Activated naive CD8-positive, alpha-beta T cell treated with anti-CD3 and anti-CD28 coated beads for 36 hours (primary cell): ENCODE measurements around the gene CRMP1. TPM values are rescaled to one million over a fixed set of nuclear protein-coding genes. Genes with fewer than 3 reads are reported as not detected.
"Not testable (repeated sequence)": the region's sequence is repeated elsewhere in the genome, so short reads cannot be mapped to it uniquely, and the experiment has no call there.

Experiments used
- DNase-seq: peaks from one replicate; pipeline ENCODE4 v3.0.0; 2021
- H3K27ac Mint-ChIP-seq: one replicate; pipeline ENCODE4 v1.8.0; 2022; ENCODE audit warnings: mild to moderate bottlenecking, moderate library complexity, mixed read lengths
- H3K27me3 Mint-ChIP-seq: one replicate; pipeline ENCODE4 v1.8.0; 2022; ENCODE audit warnings: mild to moderate bottlenecking, mixed read lengths
- H3K36me3 Mint-ChIP-seq: one replicate; pipeline ENCODE4 v1.8.0; 2021; ENCODE audit warnings: mild to moderate bottlenecking, mixed read lengths
- H3K4me1 Mint-ChIP-seq: one replicate; pipeline ENCODE4 v1.8.0; 2021; ENCODE audit warnings: mixed read lengths
- H3K4me3 Mint-ChIP-seq: one replicate; pipeline ENCODE4 v1.8.0; 2022; ENCODE audit warnings: mild to moderate bottlenecking, moderate library complexity, mixed read lengths
- H3K9me3 Mint-ChIP-seq: one replicate; pipeline ENCODE4 v1.8.0; 2022; ENCODE audit warnings: mixed read lengths
- total RNA-seq, 2 experiments: library from RNA; stranded (reverse); gene quantifications; one replicate each; pipeline ENCODE4 v1.2.3, GENCODE V29; 2021

The CRMP1 gene
- total RNA-seq, 2 experiments from 2014 or later = not detected

DNA sequence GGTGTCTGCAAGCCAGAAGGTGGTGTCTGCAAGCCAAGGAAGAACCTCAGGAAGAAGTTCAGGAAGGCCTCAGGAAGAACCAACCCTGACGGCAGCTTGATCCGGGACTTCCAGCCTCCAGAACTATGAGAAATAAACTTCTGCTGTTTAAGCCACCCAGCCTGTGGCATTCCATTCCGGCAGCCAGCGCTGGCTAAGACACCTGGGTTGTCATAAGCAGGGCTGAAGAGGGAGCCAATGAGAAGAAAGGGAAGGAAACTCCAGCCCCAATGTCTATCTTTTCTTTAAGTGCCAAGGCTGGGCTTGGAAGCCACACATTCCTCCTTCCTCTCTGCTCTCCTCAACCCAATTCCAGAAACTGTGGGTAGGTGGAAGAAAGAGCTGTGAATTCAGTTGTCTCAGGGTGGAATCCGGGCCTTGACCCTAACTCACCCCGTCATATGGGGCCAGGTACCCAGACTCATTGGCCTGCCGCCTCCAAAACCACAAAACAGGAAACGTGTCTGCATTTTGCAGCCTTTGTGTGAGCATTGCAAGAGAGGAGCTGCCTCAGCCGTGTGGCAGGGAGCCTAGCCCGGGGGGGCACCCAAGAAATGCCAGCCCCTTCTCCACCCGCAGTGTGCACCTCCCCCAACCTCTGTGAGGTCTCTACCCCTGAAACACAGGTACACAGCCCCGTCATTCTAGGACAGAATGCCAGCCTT is 26.8 kb downstream of the CRMP1 start:
- peaks cover 36% of the 10 kb centered on the region for H3K27me3 Mint-ChIP-seq
- no peaks in the 10 kb centered on the region for H3K36me3 Mint-ChIP-seq
- peaks cover 26% of the 10 kb centered on the region for H3K4me1 Mint-ChIP-seq
- no peaks in the 10 kb centered on the region for H3K9me3 Mint-ChIP-seq
- no peak overlapping the region for H3K27ac Mint-ChIP-seq
- no peak overlapping the region for H3K4me3 Mint-ChIP-seq
- no peak for DNase-seq

DNA sequence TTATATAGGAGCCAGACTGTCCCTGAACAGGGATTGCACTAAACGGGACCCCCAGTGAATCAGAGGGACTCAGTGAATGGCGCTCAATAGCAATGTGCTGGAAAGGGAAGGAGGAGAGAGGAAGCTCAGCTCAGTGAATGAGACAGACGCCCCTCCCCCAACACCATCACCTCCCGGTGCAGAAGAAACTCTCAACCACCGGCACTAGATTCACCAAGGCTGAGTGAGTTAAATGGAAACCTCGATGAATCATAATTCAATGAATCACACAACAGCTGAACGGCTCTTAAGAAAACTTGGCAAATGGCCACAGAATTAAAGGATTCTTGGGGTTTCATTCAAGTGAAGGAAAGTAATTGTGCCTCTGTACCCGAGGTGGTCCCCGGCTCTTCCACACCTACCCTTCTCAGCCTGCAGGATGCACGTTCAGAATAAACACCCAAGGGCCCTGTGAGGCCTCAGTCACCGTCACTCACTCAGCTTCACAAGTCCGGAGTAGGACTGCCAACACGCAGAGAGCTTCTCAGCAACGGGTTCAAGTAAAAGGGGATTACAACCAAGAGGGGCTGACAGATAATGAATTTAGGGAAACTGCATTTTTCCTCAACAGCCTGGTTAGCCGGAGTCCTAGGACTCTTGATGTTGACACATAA is 29.3 kb downstream of the CRMP1 start:
- Mint-ChIP-seq H3K27me3 (peaks cover 21% of the 10 kb centered on the region), H3K4me3 (no peak overlapping the region), H3K36me3 (no peaks in the 10 kb centered on the region), H3K27ac (peak overlapping the region; percentile 16), H3K9me3 (no peaks in the 10 kb centered on the region), H3K4me1 (peaks cover 22% of the 10 kb centered on the region)
- peak; percentile 64 for DNase-seq

DNA sequence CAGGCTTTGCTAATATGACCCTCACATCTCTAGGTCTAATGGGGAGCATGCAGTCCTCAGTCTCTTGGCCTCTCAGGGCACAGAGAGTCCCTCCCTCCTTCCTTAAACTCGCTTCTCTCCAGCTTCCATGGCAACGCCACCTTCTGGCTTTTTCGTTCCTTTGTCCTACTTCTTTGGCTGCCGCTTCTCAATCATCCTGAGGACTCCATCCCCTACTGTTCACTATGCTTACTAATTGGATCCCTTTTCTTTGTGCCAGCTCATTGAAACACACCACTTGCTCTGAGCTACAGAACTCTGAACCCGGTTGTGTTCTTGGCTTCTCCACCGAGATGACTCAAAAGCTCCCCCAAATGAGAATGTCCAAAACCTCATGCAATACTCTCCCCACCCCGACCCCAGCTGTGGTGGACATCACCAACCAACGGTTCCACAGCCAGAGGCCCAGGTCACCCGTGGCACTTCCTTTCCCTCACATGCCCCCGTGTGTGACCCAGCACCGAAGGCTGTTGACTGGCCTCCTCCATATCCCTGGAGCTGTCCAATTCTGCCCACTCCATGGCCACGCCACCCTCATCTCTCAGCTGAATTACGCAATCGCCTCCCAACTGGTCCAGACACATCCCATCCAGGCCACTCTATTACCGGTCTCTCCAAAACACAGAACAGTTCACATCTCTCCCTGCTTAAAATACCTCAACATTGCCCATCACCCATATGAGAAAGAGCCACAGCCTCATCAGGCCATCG is 34.7 kb downstream of the CRMP1 start:
- H3K4me1 Mint-ChIP-seq = peaks cover 1% of the 10 kb centered on the region

DNA sequence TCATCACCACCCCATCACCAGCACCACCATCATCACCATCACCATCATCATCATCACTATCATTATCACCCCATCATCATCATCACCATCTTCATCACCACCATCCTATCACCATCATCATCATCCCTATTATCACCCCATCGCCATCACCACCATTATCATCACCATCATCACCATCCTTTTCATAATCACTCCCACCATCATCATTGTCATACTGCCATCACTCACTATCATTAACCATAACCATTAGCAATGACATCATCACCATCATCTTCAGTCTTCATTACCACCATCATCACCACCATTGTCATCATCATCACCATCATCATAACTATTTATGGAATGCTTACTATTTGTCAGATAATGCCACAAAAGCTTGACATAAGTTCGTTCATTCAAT is 35.7 kb downstream of the CRMP1 start:
- no peak for DNase-seq
- Mint-ChIP-seq H3K27ac (no peak overlapping the region), H3K4me3 (no peak overlapping the region), H3K9me3 (no peaks in the 10 kb centered on the region), H3K27me3 (no peaks in the 10 kb centered on the region), H3K4me1 (no peaks in the 10 kb centered on the region), H3K36me3 (no peaks in the 10 kb centered on the region)

More for the DNA sequence above, 34.7 kb downstream of the CRMP1 start:
- no peak for DNase-seq
- no peak overlapping the region for H3K27ac Mint-ChIP-seq
- H3K27me3 Mint-ChIP-seq = no peaks in the 10 kb centered on the region
- H3K4me3 Mint-ChIP-seq = no peak overlapping the region
- H3K36me3 Mint-ChIP-seq = no peaks in the 10 kb centered on the region
- no peaks in the 10 kb centered on the region for H3K9me3 Mint-ChIP-seq

DNA sequence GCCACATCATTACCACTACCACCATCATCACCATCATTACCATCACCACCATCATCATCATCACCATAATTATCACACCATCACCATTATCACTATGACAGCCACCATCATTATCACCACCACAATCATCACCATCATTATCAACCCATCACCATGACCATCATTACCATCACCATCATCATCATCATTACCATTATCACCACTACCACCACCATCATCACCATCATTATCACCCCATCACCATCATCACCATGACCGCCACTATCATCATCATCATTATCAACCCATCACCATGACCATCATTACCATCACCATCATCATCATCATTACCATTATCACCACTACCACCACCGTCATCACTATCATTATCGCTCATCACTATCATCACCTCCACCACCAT is 36.5 kb downstream of the CRMP1 start:
- not testable (repeated sequence) for DNase-seq, H3K36me3 Mint-ChIP-seq, H3K4me3 Mint-ChIP-seq, H3K9me3 Mint-ChIP-seq, H3K4me1 Mint-ChIP-seq, H3K27ac Mint-ChIP-seq, H3K27me3 Mint-ChIP-seq

DNA sequence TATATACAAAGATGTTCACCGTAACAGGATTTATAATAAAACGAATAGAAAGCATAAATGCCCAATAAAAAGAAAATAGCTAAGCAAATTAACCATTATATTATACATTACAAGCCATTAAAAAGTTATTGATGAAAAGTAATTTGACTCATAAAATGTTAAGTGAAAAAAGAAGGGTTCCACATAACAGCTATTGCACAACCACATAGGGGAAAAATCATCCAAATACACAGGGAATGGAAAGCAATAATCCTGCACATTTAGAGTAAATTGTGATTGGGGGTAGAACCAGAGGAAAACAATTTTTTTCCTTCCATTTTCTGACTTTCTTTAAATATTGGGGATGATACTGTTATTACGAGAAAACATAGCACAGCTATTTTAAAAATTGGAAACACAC is 38.0 kb downstream of the CRMP1 start:
- Mint-ChIP-seq H3K4me3 (no peak overlapping the region), H3K4me1 (no peaks in the 10 kb centered on the region), H3K9me3 (no peaks in the 10 kb centered on the region), H3K36me3 (no peaks in the 10 kb centered on the region), H3K27ac (no peak overlapping the region), H3K27me3 (peaks cover 14% of the 10 kb centered on the region)
- DNase-seq = no peak

DNA sequence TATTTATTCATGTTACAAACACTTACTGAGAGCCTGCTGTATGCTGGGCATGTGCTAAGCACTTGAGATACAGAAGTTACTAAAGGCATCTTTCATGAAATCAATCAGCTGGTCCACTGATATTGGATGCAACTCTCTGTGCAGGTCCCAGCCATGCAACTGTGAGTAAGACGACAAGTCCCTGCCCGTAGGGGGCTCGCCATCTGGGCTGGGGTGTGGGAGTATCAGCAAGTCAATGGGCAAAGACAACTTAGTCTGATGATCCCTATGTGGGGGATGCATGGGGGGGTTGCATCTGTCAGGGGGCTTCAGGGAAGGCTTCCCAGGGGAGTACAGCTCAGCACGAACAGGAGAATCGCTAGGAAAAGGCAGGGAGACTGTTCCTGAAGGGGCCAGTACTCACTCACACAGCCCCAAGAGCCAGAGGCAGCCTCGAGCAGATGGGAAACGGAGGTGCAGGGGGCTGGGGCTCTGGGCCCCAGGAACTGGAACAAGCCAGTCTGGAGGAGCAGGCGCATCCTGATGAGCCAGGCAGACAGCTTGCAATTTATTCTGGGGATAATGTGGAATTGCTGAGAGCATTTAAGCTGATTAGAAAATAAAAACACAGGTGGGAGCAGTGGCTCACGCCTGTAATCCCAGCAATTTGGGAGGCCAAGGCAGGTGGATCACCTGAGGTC is 40.2 kb downstream of the CRMP1 start:
- Mint-ChIP-seq H3K4me1 (no peaks in the 10 kb centered on the region), H3K4me3 (no peak overlapping the region), H3K9me3 (no peaks in the 10 kb centered on the region), H3K36me3 (no peaks in the 10 kb centered on the region), H3K27me3 (peaks cover 25% of the 10 kb centered on the region), H3K27ac (no peak overlapping the region)
- no peak for DNase-seq

DNA sequence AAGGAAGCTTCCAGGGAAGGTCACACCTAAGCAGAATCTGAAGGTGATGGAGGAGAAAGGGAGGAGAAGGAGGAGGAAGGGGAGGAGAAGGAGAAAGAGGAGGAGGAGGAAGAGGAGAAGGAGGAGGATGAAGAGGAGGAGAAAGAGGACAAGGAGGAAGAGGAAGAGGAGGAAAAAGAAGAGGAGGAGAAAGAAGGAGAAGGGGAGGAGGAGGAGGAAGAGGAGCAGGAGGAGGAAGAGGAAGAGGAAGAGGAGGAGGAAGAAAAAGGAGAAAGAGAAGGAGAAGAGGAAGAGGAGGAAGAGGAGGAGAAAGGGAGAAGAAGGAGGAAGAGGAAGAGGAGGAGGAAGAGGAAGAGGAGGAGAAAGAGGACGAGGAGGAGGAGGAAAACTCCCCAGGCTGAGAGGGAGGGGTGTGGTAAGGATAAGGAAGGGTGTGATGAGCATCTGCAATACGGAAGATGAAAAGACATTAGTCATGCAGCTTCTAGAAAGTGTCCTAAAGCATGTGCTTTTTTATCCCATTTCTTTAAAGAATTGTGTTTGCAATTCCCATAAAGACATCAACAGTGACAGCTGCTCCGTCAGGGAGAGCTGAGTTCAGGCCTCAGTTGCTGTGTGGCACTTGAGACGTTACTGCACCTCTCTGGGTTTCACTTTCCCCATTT is 41.1 kb downstream of the CRMP1 start:
- Mint-ChIP-seq H3K27me3 (peaks cover 25% of the 10 kb centered on the region), H3K36me3 (no peaks in the 10 kb centered on the region), H3K4me1 (no peaks in the 10 kb centered on the region), H3K4me3 (no peak overlapping the region), H3K9me3 (no peaks in the 10 kb centered on the region), H3K27ac (no peak overlapping the region)
- no peak for DNase-seq

DNA sequence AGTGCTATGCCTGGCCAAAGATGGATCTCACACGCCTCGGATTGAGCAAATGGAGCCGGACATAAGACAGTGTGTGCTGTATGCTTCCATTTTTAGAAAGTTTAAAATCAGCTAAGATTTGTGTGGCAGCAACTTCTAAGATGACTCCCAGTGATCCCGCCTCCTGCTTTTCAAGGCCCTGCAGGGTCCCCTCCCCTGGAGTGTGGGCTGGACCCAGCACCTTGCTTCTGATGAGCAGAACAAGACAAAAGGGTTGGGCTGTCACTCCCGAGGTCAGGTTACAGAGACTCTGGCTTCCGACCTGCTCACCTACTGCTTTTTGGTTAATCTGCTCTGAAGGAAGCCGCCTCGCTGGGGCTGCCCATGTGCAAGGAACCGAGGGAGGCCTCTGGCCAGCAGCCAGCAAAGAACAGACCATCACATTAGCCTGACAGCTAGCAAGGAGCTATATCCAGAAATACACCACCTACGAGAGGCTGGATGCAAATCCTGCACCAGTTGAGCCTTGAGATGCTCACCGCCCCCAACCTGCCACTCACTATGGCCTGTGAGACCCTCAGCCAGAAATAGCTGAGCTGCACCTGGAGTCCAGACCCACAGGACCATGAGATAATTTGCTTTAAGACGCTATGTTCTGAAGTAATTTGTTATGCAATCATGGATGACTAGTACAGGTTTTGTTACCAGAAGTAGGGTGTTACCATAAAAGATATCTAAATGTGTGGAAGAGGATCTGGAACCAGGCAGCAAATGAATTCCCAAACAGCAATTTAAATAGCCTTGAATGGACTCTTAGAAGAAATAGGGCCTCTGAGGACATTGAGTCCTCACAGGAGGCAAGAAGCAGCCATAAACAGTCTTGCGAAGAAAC is 47.6 kb downstream of the CRMP1 start:
- H3K27ac Mint-ChIP-seq = no peak overlapping the region
- no peaks in the 10 kb centered on the region for H3K9me3 Mint-ChIP-seq
- H3K4me3 Mint-ChIP-seq = no peak overlapping the region

DNA sequence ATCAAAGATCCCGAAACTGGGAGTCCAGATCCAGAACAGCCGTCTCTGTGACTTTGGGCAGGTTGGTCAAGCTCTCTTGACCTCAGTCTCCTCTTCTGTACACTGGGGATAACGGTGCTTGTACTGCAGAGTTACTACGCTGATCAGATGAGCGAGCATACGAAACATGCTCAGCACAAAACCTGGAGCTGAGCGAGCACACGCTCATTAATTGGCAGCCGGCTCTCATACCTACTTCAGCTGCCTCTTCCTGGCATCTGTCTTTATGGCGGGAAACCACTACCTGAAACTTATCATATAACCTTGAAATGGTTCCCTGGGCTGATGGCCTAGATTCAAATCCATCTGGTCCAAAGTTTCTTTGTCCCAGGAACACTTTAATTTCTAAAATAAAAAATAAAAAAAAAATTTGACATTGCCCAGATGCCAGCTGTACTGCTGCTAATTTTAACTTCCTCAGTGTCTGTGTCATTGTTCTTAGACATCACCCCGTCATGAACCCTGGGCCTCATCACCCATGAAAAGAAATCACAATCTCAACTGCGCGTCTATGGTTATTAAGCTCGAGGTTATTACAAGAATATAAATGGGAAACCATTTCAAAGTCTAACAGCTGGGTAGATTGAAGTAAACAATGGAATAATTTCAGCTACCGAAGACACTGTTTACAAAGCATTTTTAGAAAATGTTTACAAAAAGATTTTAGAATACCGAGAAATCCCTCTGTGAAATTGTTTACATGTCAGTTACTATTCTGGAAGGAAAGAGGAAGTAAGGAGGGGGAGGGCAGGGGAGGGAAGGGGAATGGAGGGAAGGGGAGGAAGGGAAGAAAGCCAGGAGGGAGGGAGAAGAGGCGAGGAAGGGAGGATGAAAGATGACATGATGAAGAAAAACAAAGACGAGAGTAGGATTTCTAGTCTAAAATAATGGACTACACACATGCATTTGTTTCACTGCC is 49.0 kb downstream of the CRMP1 start:
- no peak for DNase-seq

More for the DNA sequence above, 47.6 kb downstream of the CRMP1 start:
- DNase-seq = no peak
- Mint-ChIP-seq H3K36me3 (no peaks in the 10 kb centered on the region), H3K4me1 (no peaks in the 10 kb centered on the region), H3K27me3 (peaks cover 13% of the 10 kb centered on the region)

DNA sequence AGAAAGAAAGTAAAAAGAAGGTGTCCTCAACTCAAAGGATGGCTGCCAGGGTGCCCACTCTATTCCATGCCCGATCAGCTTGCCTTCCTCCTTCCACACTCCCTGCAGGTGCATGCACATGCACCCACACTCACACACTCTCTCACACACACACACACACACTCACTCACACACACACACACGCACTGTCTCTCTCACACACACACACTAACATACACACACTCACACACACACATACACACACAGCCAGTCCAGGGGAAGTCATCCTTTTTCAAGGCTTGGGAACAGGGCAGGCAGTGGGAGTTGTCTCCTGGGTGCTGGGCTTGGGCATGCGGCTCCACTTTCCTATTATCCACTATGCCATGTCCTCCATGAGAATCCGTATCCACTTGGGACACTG is 50.4 kb downstream of the CRMP1 start:
- Mint-ChIP-seq H3K4me1 (no peaks in the 10 kb centered on the region), H3K36me3 (no peaks in the 10 kb centered on the region), H3K27me3 (no peaks in the 10 kb centered on the region), H3K27ac (no peak overlapping the region), H3K4me3 (no peak overlapping the region), H3K9me3 (no peaks in the 10 kb centered on the region)
- DNase-seq = no peak

More for the DNA sequence above, 49.0 kb downstream of the CRMP1 start:
- H3K27me3 Mint-ChIP-seq = peaks cover 8% of the 10 kb centered on the region
- no peaks in the 10 kb centered on the region for H3K9me3 Mint-ChIP-seq
- H3K36me3 Mint-ChIP-seq = no peaks in the 10 kb centered on the region
- H3K4me3 Mint-ChIP-seq = no peak overlapping the region
- H3K4me1 Mint-ChIP-seq = no peaks in the 10 kb centered on the region
- H3K27ac Mint-ChIP-seq = no peak overlapping the region

DNA sequence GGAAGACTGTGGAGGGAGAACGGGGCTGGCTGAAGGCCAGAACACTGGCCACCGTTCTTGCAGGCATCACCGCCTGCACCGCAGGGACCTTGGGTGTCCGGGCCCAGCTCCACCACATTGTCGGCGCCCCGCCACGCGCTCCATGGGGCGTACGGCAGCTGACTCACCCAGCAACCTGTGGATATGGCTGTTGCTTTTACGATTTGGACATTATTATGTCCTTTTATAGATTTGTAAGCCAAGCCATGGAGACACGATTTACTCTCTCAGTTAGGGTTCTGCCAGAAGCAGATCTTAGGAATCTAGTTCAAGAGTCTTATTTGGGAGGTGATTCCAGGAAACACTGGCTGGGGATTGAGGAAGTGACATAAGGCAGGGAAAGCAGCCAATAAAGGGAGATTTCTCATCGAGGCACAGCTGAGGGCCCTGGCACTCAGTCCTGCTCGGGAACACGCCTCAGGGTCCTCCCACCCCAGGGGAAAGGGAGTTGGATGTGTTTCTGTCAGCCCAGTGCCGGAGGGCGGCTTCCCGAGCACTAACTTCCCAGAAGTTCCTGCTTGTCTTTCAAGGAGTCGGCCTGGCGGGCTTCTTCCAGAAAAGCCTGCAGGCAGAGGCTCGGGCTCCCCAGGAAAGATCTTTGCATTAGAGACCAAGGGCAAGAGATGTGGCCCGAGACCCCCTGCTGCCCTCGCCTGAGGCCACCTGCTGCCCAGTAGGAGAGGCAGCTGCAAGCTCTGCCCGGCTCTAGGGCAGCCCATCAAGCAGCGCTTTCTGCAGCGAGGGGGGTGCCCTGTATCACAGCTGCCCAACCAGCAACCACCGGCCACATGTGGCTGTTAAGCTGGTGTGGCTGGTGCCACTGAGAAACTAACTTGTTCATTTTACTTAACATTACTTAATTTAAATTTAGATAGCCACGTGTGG is 52.9 kb downstream of the CRMP1 start:
- H3K27ac Mint-ChIP-seq = no peak overlapping the region
- no peaks in the 10 kb centered on the region for H3K36me3 Mint-ChIP-seq
- DNase-seq = no peak
- no peaks in the 10 kb centered on the region for H3K4me1 Mint-ChIP-seq
- no peaks in the 10 kb centered on the region for H3K9me3 Mint-ChIP-seq
- H3K4me3 Mint-ChIP-seq = no peak overlapping the region
- peaks cover 4% of the 10 kb centered on the region for H3K27me3 Mint-ChIP-seq
